Fibroblast of villous mesenchyme (primary cell): ENCODE measurements around the gene PWWP2A. TPM values are rescaled to one million over a fixed set of nuclear protein-coding genes. Genes with fewer than 3 reads are reported as not detected.

Experiments used
- DNase-seq: peaks from one replicate; pipeline ENCODE4 v3.0.0-alpha.2; 2010; ENCODE audit warnings: low read depth
- H3K4me3 ChIP-seq: 2 replicates; pipeline ENCODE4 v1.5.1; 2011; ENCODE audit warnings: low read depth, mild to moderate bottlenecking, low read length
- total RNA-seq: library from RNA; depleted of rRNA; stranded (reverse); fragments of >200 nt; gene quantifications from 2 replicates; pipeline ENCODE4 v1.2.3, GENCODE V29; 2012
- TF ChIP-seq, protein P1 (sequence below): IDR thresholded peaks from 2 replicates; pipeline ENCODE4 v1.5.1; 2012; ENCODE audit warnings: low read depth, mild to moderate bottlenecking, low read length; ENCODE audit not compliant: insufficient read depth

The PWWP2A gene
- total RNA-seq, 1 donor, result 25.5 TPM

DNA sequence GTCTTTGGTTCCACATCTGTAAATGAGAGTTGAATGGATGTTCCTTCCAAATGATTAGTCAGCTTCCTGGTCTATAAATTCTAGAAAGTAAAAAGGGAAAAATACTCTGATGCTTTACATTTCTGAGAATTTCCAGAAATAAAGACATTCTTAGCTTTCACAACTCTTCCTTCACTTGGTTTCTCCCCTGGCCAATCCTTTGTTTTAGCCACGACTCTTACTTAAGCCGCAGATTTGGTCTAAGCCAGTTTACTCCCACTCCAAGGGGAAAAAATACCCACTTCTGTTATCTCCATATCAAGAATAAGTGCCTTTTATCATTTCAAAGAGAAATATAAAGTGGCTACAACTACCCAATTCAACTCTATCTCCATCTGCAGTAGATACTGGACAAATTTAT is 29.7 kb downstream of the PWWP2A start:
- no peak overlapping the region for H3K4me3 ChIP-seq
- no peak for DNase-seq
- TF ChIP-seq, protein P1, sequence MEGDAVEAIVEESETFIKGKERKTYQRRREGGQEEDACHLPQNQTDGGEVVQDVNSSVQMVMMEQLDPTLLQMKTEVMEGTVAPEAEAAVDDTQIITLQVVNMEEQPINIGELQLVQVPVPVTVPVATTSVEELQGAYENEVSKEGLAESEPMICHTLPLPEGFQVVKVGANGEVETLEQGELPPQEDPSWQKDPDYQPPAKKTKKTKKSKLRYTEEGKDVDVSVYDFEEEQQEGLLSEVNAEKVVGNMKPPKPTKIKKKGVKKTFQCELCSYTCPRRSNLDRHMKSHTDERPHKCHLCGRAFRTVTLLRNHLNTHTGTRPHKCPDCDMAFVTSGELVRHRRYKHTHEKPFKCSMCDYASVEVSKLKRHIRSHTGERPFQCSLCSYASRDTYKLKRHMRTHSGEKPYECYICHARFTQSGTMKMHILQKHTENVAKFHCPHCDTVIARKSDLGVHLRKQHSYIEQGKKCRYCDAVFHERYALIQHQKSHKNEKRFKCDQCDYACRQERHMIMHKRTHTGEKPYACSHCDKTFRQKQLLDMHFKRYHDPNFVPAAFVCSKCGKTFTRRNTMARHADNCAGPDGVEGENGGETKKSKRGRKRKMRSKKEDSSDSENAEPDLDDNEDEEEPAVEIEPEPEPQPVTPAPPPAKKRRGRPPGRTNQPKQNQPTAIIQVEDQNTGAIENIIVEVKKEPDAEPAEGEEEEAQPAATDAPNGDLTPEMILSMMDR, result no peak

DNA sequence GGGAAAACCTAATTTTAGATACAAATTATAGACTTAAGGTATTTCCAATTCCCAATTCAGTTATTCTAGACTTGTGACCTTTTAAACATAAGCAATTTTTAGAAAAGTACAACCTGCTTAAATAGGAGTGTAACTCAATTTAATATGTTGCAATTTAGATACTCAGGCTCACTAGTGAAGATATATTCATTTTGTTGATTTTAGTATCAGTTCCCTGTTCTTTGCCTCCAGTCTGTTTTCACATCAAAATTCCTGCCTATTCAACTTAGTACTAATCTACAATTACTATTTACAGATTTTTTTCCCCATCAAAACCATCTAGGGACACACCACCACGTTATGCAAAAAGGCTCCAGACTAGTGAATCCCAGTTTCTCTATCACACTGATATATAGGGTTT is 30.4 kb downstream of the PWWP2A start:
- TF ChIP-seq, protein P1, result no peak
- no peak overlapping the region for H3K4me3 ChIP-seq
- DNase-seq, result no peak

DNA sequence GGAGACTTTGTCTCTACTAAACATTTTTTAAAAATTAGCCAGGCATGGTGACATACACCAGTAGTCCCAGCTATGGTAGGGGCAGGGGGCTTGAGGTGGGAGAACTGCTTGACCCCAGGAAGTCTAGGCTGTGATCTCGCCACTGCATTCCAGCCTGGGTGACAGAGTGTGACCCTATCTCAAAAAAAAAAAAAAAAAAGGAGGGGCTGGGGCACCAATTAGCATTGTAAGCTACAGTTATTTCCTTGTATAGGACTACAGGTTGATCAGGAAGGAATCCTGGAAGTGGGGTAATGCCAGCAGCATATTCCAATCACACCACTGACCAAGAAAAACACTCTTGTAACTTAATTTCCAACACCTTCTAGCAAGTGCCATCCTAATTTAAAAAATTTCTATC is 32.1 kb downstream of the PWWP2A start:
- DNase-seq, result no peak
- TF ChIP-seq, protein P1, result no peak
- H3K4me3 ChIP-seq, result no peak overlapping the region

DNA sequence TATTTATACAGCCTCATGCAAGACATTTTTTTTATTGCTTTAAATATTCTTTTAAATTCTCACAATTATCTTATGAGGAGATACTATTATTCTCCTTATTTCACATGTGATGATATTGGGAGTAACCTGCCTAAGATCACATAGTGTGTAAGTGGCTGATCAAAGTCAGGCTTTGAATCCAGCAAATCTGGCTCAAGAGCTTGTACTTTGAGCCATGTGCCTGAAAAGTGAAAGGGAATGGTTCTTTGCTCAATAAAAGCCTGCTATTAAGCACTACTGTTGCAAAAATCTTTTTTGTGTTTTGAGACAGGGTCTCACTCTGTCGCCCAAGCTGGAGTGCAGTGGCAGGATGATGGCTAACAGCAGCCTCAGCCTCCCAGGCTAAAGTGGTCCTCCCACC is 35.1 kb downstream of the PWWP2A start:
- DNase-seq, result no peak
- TF ChIP-seq, protein P1, result no peak
- H3K4me3 ChIP-seq, result no peak overlapping the region

DNA sequence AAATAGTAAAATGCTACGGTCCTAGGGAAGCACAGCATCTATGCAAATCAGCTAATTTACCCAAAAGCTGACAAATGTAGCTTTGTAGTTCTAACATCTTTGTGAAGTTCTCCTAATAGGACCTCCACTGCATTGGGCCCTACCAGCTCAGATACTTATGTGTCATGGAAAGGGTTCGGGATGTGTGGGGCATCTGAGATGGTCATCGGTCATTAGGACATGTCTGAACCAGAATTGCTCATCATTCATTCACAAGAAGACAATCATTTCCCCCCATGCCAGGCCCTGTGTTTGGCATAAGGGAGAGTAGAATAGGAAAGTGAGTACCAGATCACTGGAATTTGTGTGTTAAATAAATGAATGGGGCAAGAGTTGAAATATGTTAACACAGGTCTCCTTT is 35.7 kb downstream of the PWWP2A start:
- H3K4me3 ChIP-seq, result peak overlapping the region; percentile 1

GRCh38 chr5:160082614-160083500 is 36.4 kb downstream of the PWWP2A start:
- TF ChIP-seq, protein P1, result no peak
- DNase-seq, result peak; percentile 70
- no peak overlapping the region for H3K4me3 ChIP-seq

More for the DNA sequence above, 35.7 kb downstream of the PWWP2A start:
- no peak for DNase-seq
- TF ChIP-seq, protein P1, result no peak

GRCh38 chr5:160081495-160081894 is 37.8 kb downstream of the PWWP2A start:
- H3K4me3 ChIP-seq, result no peak overlapping the region
- peak; percentile 65 for DNase-seq
- TF ChIP-seq, protein P1, result no peak
